Measurements from ENCODE around the gene ITGA2B. TPM values are rescaled to one million over a fixed set of nuclear protein-coding genes. Genes with fewer than 3 reads are reported as not detected.

The ITGA2B gene
- total and polyA plus RNA-seq, 10 of the 15 experiments (the other 5 are each of a cell fraction or from before 2014, with no cell fraction given), result 0.04 to 0.51 (median 0.21) TPM; not detected in 1

DNA sequence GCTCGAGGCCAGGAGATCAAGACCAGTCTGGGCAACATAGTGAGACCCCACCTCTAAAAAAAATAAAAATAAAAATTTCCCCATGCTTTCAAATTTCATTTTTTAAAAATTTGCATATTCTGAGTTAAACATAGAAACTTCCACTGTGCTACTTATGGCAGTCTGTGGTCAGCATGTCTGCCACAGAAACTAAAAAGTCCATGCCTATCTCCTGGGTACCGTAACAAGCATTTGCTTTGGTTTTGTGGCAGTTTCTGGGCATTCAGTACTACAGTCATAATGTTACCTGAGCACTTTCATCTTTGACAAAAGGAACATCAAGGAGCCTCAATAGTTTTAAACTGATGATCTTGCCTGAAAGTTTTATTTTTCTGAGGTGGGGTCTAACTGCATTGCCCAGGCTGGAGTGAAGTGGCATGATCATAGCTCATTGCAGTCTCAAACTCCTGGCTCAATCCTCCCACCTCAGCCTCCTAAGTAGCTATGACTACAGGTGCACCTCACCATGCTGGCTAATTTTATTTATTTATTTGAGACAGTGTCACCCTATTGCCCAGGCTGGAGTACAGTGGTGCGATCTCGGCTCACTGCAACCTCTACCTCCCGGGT is 13.2 kb upstream of the ITGA2B start:
- intact Hi-C loops (cut with micrococcal nuclease; ENCODE audit: unreplicated experiment) (no loop called here), in situ Hi-C loops (cut with MboI) (no loop called here)
- peaks cover 11% of the 10 kb centered on the region for H3K4me1 ChIP-seq (ENCODE audit: control insufficient read depth, insufficient read depth, low read length)
- DNase-seq (ENCODE audit: low read depth, low spot score) (peak; percentile 69), FAIRE-seq (peak; percentile 82), ATAC-seq (peak; percentile 96)
- ChIA-PET POLR2A (interaction anchor here (0.6 kb wide), 1 partner anchor 29 kb away, joined by 3 read pairs; no protein-coding TSS in a partner anchor), SMC1A (ENCODE audit: uncharacterized antibody, unreplicated experiment) (interaction anchor here (3.3 kb wide), 1 partner anchor 120 kb away, joined by 16 read pairs; no protein-coding TSS in a partner anchor), RAD21 (ENCODE audit: unreplicated experiment) (interaction anchor here (5.3 kb wide), 1 partner anchor 120 kb away, joined by 31 read pairs; no protein-coding TSS in a partner anchor), CTCF (interaction anchor here (8.1 kb wide), 1 partner anchor 120 kb away, joined by 97 read pairs; no protein-coding TSS in a partner anchor)
- H3K9ac ChIP-seq (ENCODE audit: control insufficient read depth, insufficient read depth, low read length), result no peak overlapping the region
- H3K27ac ChIP-seq (ENCODE audit: control insufficient read depth, insufficient read depth), result peak overlapping the region; percentile 65
- peak overlapping the region; percentile 79 for H3K4me2 ChIP-seq (ENCODE audit: control insufficient read depth, insufficient read depth)
- H3K36me3 ChIP-seq (ENCODE audit: control insufficient read depth in 2 of 2, insufficient read depth in 2 of 2, low read length in 1 of 2), result peaks cover 18 to 37% of the 10 kb centered on the region in 2 experiments
- no peaks in the 10 kb centered on the region for H4K20me1 ChIP-seq (ENCODE audit: control insufficient read depth, insufficient read depth)
- H3K79me2 ChIP-seq (ENCODE audit: control insufficient read depth, insufficient read depth, low read length), result no peaks in the 10 kb centered on the region
- no peak overlapping the region for H3K4me3 ChIP-seq
- H3K9me3 ChIP-seq (replicated peaks; ENCODE audit: control insufficient read depth, insufficient read depth, low read length), result no peaks in the 10 kb centered on the region
- BruUV-seq (replicated peaks), result no TSS peak
- H3K27me3 ChIP-seq (replicated peaks in 1 of 2; ENCODE audit: control insufficient read depth in 2 of 2, insufficient read depth in 2 of 2, low read length in 1 of 2), result no peaks in the 10 kb centered on the region
- WGBS (ENCODE audit: insufficient coverage, insufficient replicate concordance, low lambda C conversion rate, missing lambda C conversion rate), result 49% methylated on average over 5 of the region's 5 CpGs
- H2AFZ ChIP-seq (ENCODE audit: control insufficient read depth, low read depth, low read length), result no peak overlapping the region
- no peak for TF ChIP-seq RELA (IDR thresholded peaks at IDR 0.05; ENCODE audit: borderline replicate concordance, partially characterized antibody)
- peak; percentile 91; the same call in 1 of the 2 replicates for TF ChIP-seq MTA3 (IDR thresholded peaks at IDR 0.05; ENCODE audit: borderline replicate concordance, low read length)
- no peak for TF ChIP-seq HDGF (IDR thresholded peaks at IDR 0.05)
- no peak for TF ChIP-seq BHLHE40 (IDR thresholded peaks at IDR 0.05; ENCODE audit: borderline replicate concordance in 1 of 2, low read depth in 2 of 2, low read length in 1 of 2)
- peak; percentile 69; the same call in 1 of the 2 replicates for TF ChIP-seq TCF7 (IDR thresholded peaks at IDR 0.05; ENCODE audit: borderline replicate concordance)
- TF ChIP-seq TBL1XR1 (IDR thresholded peaks at IDR 0.05; ENCODE audit: low read depth, low read length), result peak; percentile 36; the same call in 1 of the 2 replicates
- TF ChIP-seq, protein P1, sequence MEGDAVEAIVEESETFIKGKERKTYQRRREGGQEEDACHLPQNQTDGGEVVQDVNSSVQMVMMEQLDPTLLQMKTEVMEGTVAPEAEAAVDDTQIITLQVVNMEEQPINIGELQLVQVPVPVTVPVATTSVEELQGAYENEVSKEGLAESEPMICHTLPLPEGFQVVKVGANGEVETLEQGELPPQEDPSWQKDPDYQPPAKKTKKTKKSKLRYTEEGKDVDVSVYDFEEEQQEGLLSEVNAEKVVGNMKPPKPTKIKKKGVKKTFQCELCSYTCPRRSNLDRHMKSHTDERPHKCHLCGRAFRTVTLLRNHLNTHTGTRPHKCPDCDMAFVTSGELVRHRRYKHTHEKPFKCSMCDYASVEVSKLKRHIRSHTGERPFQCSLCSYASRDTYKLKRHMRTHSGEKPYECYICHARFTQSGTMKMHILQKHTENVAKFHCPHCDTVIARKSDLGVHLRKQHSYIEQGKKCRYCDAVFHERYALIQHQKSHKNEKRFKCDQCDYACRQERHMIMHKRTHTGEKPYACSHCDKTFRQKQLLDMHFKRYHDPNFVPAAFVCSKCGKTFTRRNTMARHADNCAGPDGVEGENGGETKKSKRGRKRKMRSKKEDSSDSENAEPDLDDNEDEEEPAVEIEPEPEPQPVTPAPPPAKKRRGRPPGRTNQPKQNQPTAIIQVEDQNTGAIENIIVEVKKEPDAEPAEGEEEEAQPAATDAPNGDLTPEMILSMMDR (IDR thresholded peaks at IDR 0.05 in 2 of 3, conservative IDR thresholded peaks at IDR 0.05 in 1 of 3; ENCODE audit: control insufficient read depth in 2 of 3, extremely low read depth in 1 of 3, insufficient read depth in 1 of 3, low read depth in 3 of 3, low read length in 3 of 3), result no peak
- no peak for TF ChIP-seq NR2C2 (IDR thresholded peaks at IDR 0.05; ENCODE audit: borderline replicate concordance, control insufficient read depth, insufficient read length, low read depth)
- TF ChIP-seq, protein P2, sequence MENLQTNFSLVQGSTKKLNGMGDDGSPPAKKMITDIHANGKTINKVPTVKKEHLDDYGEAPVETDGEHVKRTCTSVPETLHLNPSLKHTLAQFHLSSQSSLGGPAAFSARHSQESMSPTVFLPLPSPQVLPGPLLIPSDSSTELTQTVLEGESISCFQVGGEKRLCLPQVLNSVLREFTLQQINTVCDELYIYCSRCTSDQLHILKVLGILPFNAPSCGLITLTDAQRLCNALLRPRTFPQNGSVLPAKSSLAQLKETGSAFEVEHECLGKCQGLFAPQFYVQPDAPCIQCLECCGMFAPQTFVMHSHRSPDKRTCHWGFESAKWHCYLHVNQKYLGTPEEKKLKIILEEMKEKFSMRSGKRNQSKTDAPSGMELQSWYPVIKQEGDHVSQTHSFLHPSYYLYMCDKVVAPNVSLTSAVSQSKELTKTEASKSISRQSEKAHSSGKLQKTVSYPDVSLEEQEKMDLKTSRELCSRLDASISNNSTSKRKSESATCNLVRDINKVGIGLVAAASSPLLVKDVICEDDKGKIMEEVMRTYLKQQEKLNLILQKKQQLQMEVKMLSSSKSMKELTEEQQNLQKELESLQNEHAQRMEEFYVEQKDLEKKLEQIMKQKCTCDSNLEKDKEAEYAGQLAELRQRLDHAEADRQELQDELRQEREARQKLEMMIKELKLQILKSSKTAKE (IDR thresholded peaks at IDR 0.05; ENCODE audit: low read depth, poor library complexity, severe bottlenecking), result peak; percentile 69
- TF ChIP-seq, protein P3, sequence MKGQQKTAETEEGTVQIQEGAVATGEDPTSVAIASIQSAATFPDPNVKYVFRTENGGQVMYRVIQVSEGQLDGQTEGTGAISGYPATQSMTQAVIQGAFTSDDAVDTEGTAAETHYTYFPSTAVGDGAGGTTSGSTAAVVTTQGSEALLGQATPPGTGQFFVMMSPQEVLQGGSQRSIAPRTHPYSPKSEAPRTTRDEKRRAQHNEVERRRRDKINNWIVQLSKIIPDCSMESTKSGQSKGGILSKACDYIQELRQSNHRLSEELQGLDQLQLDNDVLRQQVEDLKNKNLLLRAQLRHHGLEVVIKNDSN (IDR thresholded peaks at IDR 0.05; ENCODE audit: borderline replicate concordance, extremely low read length, insufficient read depth, low read depth, low read length), result no peak
- TF ChIP-seq, protein P4, sequence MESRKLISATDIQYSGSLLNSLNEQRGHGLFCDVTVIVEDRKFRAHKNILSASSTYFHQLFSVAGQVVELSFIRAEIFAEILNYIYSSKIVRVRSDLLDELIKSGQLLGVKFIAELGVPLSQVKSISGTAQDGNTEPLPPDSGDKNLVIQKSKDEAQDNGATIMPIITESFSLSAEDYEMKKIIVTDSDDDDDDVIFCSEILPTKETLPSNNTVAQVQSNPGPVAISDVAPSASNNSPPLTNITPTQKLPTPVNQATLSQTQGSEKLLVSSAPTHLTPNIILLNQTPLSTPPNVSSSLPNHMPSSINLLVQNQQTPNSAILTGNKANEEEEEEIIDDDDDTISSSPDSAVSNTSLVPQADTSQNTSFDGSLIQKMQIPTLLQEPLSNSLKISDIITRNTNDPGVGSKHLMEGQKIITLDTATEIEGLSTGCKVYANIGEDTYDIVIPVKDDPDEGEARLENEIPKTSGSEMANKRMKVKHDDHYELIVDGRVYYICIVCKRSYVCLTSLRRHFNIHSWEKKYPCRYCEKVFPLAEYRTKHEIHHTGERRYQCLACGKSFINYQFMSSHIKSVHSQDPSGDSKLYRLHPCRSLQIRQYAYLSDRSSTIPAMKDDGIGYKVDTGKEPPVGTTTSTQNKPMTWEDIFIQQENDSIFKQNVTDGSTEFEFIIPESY (IDR thresholded peaks at IDR 0.05), result no peak
- no peak for TF ChIP-seq MTA2 (IDR thresholded peaks at IDR 0.05; ENCODE audit: low read depth)

All from GM12878 (cell line).